GM12891 (cell line): ENCODE measurements around the gene GPR37.

ENCODE experiments used
- POLR2A ChIP-seq: IDR thresholded peaks from 2 replicates; pipeline ENCODE4 v1.6.1; 2011; ENCODE audit warnings: low read depth, low read length, control low read depth
- POLR2AphosphoS5 ChIP-seq: IDR thresholded peaks from 2 replicates; pipeline ENCODE4 v1.6.1; 2011; ENCODE audit warnings: low read depth, low read length, control low read depth
- TAF1 ChIP-seq: IDR thresholded peaks from 2 replicates; pipeline ENCODE4 v1.6.1; 2011; ENCODE audit warnings: low read depth, low read length, control low read depth

- TF ChIP-seq POLR2A = no peak
- TF ChIP-seq TAF1 = no peak
- TF ChIP-seq POLR2AphosphoS5 = no peak
Observed at GRCh38 chr7:124777268-124777667, 11.7 kb upstream of the GPR37 start.
